ENCODE measurements around the gene ACAP2. TPM values are rescaled to one million over a fixed set of nuclear protein-coding genes. Genes with fewer than 3 reads are reported as not detected.

Gene ACAP2
- total and polyA plus RNA-seq, 2 donors (not counting 1 experiment from before 2014, with no cell fraction given): 33.7 to 86.5 TPM

- Histone ChIP-seq H3K4me2 (ENCODE audit: extremely low read depth, insufficient read depth, low read length) (peak overlapping the region; percentile 90), H3K4me1 (ENCODE audit: control insufficient read depth, extremely low read depth, insufficient read depth, low read length) (peaks cover 6% of the 10 kb centered on the region), H3K27me3 (ENCODE audit: control insufficient read depth, insufficient read depth, low read length) (no peaks in the 10 kb centered on the region), H3K27ac (ENCODE audit: insufficient read depth, low read length) (no peak overlapping the region), H2AFZ (ENCODE audit: low read length) (no peak overlapping the region), H3K9ac (ENCODE audit: insufficient read depth, low read length) (no peak overlapping the region), H4K20me1 (ENCODE audit: control insufficient read depth, extremely low read depth, insufficient read depth, low read length) (no peaks in the 10 kb centered on the region), H3K4me3 (replicated peaks in 1 of 4; ENCODE audit: control extremely low read depth in 1 of 4, insufficient read depth in 1 of 4, low read depth in 3 of 4, low read length in 4 of 4) (peak overlapping the region in 3 of 4 experiments; percentile 65 to 86 (median 81)), H3K79me2 (ENCODE audit: control insufficient read depth, insufficient read depth, low read length) (peaks cover 61% of the 10 kb centered on the region), H3K36me3 (ENCODE audit: control insufficient read depth, insufficient read depth, low read length) (no peaks in the 10 kb centered on the region), H3K9me3 (ENCODE audit: control insufficient read depth, insufficient read depth, low read depth, low read length) (no peaks in the 10 kb centered on the region)
- TF ChIP-seq CTCF (conservative IDR thresholded peaks at IDR 0.05 in 1 of 2, IDR thresholded peaks at IDR 0.05 in 1 of 2; ENCODE audit: low read depth in 1 of 2, low read length in 2 of 2): no peak
- no peak for TF ChIP-seq EZH2 (IDR thresholded peaks at IDR 0.05; ENCODE audit: low read length, missing control alignments)
- DNase-seq (ENCODE audit: low read depth in 2 of 2): no peak
Observed at GRCh38 chr3:195440379-195440778, 2.4 kb downstream of the ACAP2 start.

GRCh38 chr3:195438371-195438770 is 4.4 kb downstream of the ACAP2 start:
- H4K20me1 ChIP-seq (ENCODE audit: control insufficient read depth, extremely low read depth, insufficient read depth, low read length): no peaks in the 10 kb centered on the region
- no peak for DNase-seq (ENCODE audit: low read depth in 2 of 2)
- no peaks in the 10 kb centered on the region for H3K9me3 ChIP-seq (ENCODE audit: control insufficient read depth, insufficient read depth, low read depth, low read length)
- no peak overlapping the region for H3K9ac ChIP-seq (ENCODE audit: insufficient read depth, low read length)
- H2AFZ ChIP-seq (ENCODE audit: low read length): no peak overlapping the region
- H3K36me3 ChIP-seq (ENCODE audit: control insufficient read depth, insufficient read depth, low read length): no peaks in the 10 kb centered on the region
- peaks cover 3% of the 10 kb centered on the region for H3K4me1 ChIP-seq (ENCODE audit: control insufficient read depth, extremely low read depth, insufficient read depth, low read length)
- no peak overlapping the region for H3K27ac ChIP-seq (ENCODE audit: insufficient read depth, low read length)
- H3K79me2 ChIP-seq (ENCODE audit: control insufficient read depth, insufficient read depth, low read length): peaks cover 70% of the 10 kb centered on the region
- TF ChIP-seq CTCF (conservative IDR thresholded peaks at IDR 0.05 in 1 of 2, IDR thresholded peaks at IDR 0.05 in 1 of 2; ENCODE audit: low read depth in 1 of 2, low read length in 2 of 2) (no peak), EZH2 (IDR thresholded peaks at IDR 0.05; ENCODE audit: low read length, missing control alignments) (no peak)
- no peak overlapping the region for H3K4me3 ChIP-seq (replicated peaks in 1 of 4; ENCODE audit: control extremely low read depth in 1 of 4, insufficient read depth in 1 of 4, low read depth in 3 of 4, low read length in 4 of 4)
- H3K27me3 ChIP-seq (ENCODE audit: control insufficient read depth, insufficient read depth, low read length): no peaks in the 10 kb centered on the region
- no peak overlapping the region for H3K4me2 ChIP-seq (ENCODE audit: extremely low read depth, insufficient read depth, low read length)

- Histone ChIP-seq H3K4me2 (ENCODE audit: extremely low read depth, insufficient read depth, low read length) (no peak overlapping the region), H3K9ac (ENCODE audit: insufficient read depth, low read length) (no peak overlapping the region), H3K27me3 (ENCODE audit: control insufficient read depth, insufficient read depth, low read length) (no peaks in the 10 kb centered on the region), H3K4me1 (ENCODE audit: control insufficient read depth, extremely low read depth, insufficient read depth, low read length) (no peaks in the 10 kb centered on the region), H3K79me2 (ENCODE audit: control insufficient read depth, insufficient read depth, low read length) (peaks cover 39% of the 10 kb centered on the region), H4K20me1 (ENCODE audit: control insufficient read depth, extremely low read depth, insufficient read depth, low read length) (no peaks in the 10 kb centered on the region), H2AFZ (ENCODE audit: low read length) (no peak overlapping the region), H3K4me3 (replicated peaks in 1 of 4; ENCODE audit: control extremely low read depth in 1 of 4, insufficient read depth in 1 of 4, low read depth in 3 of 4, low read length in 4 of 4) (no peak overlapping the region), H3K36me3 (ENCODE audit: control insufficient read depth, insufficient read depth, low read length) (no peaks in the 10 kb centered on the region), H3K9me3 (ENCODE audit: control insufficient read depth, insufficient read depth, low read depth, low read length) (no peaks in the 10 kb centered on the region), H3K27ac (ENCODE audit: insufficient read depth, low read length) (no peak overlapping the region)
- TF ChIP-seq EZH2 (IDR thresholded peaks at IDR 0.05; ENCODE audit: low read length, missing control alignments): no peak
- no peak for TF ChIP-seq CTCF (conservative IDR thresholded peaks at IDR 0.05 in 1 of 2, IDR thresholded peaks at IDR 0.05 in 1 of 2; ENCODE audit: low read depth in 1 of 2, low read length in 2 of 2)
- DNase-seq (ENCODE audit: low read depth in 2 of 2): no peak
Observed at GRCh38 chr3:195425849-195426248, 17.0 kb downstream of the ACAP2 start.

Data from fibroblast of lung (primary cell).